HG03135 (cell line): Measurements from ENCODE around the gene KIF16B.

Experiments used
- ATAC-seq: cut with Tn5 transposase; IDR thresholded peaks from one replicate; pipeline ENCODE4 v1.9.1; 2021; ENCODE audit warnings: mild to moderate bottlenecking, moderate library complexity; ENCODE audit not compliant: unreplicated experiment

Gene KIF16B

DNA sequence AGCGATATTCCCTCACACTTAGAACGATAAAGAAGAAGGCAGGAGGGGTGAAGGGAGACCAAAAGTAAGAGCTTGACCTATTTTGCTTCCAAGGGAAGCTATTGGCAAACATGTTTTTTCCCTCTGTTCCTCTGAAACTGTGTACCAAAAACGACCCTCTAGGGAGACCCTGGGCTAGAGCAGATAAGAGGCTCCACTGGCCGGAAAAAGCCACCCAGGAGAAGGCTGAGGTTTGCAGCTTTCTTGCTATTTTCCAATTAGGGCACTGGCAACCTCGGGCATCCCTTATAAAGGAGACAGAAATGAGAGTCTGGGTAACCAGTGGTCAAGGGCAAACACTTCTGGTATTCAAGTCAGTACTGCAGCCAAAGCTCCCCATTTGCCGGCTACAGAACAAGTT is 168.0 kb downstream of the KIF16B start:
- no peak for ATAC-seq

DNA sequence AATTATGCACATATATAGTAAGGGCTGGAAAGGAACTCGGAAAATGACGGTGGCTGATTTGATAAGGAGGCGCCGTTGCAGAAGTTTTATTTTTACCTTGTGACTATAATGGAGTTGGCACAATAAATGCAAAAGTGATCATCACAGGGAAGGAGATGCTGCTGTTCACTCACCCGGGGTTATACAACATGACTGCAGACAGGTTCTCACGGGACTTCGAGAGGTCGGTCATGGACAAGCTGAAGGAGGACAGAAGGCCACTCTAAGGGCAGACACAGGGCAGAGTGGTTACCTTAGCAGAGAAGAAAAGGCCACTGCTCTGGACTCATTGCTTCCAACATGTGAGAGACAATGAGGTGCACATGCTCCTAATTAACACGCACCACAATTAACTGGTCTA is 168.6 kb downstream of the KIF16B start:
- ATAC-seq: no peak

DNA sequence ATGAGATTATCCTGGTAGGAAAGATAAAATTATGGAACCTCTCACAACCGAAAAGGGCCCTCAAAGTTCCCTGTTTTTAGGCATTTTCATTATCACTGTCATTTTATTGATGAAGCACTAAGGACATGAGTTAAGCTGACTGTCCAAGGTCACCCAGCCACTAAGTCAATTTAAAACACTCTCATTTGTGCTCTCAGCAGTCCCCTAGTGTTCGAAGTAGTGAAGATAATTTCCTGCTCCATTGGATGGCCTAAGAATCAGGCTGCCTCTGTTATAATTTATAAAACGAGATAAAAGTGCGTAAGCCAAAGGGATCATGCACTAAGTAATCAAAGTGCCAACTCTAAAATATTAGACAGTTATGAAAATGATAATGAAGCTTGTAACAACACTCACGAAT is 169.1 kb downstream of the KIF16B start:
- ATAC-seq: no peak

DNA sequence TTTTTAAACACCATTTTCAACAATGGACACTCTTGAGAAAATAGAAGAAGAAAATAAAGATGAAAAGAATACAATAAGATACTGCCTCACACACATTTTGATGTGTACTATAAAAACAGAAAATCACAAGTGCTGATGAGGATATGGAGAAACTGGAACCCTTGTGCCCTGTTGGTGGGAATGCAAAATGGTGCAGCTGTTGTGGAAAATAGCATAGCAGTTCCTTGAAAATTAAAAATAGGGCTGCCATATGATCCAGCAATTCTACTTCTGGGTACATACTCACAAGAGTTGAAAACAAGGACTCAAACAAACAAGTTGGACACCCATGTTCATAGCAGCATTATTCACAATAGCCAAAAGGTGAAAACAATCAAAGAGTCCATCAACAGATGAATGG is 173.0 kb downstream of the KIF16B start:
- ATAC-seq: no peak

DNA sequence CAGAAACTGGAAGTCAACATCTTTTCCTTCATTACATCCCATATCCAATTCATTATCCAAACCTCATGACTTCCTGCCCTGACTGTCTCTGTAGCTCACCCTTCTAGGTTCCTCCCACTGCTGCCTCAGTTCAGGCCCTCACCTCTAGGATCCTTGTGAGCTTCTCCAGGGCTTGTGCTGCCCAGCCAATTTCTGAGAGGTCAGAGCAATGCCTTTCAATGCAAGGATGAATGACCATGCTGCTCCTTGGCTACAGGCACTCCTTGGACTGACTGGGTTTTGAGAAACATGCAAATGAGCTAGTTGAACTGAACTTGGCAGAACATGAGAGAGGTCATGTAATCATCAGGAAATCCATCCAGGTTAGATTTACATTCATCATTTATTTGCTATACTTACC is 173.4 kb downstream of the KIF16B start:
- no peak for ATAC-seq

DNA sequence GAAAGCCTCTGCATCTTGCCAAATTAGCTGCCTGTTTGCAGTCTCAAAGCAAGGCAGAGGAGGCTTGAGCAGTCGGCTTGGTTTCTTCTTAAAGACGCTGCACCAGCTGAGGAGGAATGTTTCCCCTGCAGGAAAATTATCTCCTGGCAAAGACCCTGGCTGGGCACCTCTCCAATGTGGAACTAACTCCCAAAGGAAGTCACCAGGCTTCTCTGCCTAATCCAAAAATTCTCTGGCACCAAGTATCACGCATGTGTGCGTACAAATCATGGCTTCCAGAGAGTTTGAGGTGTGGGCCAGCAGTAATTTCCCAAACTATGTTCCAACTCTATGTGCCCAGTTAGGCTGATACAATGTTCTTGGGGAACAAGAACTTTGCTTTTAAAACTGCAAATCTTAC is 176.2 kb downstream of the KIF16B start:
- ATAC-seq: no peak

DNA sequence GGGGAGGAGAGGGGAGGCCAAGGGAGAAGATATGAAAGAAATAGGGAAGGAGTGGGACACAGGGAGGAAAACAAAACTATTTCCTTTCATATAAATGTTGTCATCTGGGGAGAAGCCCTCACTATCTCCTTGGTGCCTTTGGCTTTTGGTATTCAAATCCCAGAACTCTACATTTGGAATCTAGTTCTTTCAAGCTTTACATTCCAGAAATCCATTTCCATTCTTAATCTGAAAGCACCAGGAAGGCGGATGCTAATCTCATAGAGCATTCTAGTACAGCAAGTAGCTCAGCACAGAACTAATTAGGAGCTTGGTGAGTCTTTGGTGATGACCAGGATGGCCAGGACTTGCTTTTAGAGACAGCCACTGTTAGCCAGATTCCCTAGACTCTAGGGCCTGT is 177.9 kb downstream of the KIF16B start:
- ATAC-seq: no peak

DNA sequence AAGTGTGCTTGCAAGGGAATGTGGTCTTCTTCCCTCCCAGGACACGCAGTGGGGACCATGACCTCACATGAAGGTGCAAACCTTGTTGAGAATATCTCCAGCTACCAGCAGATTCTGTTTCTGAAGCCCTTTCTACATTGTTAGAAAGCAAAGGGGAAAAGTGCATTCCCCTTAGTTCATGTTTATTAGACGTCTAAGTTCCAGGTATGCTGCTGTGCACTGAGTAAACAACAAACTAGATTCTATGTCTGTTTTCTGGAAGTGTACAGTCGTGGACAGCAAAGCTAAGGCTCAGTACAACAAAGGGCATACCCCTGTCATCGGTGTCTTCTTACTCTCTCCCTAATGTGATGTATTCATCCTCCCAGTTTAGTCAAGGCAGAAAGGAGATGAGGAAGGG is 178.5 kb downstream of the KIF16B start:
- ATAC-seq: no peak

DNA sequence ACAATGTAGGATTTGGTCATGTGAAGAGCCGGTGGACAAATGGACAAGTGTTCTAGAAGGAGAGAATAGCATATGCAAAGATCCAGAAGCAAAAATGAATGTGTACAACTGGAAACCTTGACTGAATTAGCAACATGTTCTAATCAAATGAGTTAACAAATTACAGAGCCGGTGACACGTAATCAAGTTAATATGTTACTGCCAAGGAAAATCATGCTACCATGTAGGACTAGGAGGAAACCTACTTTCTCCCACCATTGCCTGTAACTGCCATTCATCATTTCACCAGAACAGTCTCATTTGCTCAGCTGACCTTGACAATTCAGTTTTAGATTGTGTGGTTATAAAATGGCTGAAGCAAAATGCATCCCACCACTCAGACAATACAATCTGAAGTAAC is 179.4 kb downstream of the KIF16B start:
- no peak for ATAC-seq

DNA sequence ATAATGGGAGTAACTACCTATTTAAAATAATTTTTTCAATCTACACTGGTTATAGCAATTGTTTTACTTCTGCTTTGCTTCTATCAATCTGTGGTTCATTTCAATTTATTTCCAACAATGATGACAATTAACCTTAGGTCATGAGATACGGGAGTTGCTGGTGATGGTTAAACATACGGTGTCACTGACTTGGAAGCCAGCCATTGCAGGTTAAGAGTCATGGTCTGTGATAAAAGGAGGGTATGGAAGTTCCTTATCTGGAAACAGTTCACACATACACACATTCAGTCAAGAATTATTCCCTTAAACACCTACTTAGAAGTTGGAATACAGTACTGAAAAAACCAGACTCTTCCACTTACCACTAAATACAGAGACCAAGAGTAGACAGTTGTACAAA is 180.0 kb downstream of the KIF16B start:
- no peak for ATAC-seq

DNA sequence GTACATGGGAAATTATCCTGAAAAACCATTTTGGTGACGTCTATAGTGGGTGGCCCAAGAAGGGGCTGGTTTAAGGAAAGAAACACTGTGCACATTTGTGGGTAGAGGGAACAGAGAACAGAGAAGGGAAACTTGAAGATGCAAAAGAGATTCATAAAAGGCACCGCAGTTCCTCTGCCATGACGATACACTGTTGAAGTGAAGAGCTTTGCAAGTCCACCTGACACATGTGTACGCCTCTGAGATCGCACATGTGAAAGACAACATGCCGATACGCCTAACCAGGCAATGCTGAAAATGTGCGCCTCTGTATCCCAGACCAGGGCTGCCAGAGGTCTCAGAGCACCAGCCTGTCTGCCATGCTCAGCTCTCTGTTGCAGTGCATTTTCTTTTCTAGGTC is 180.9 kb downstream of the KIF16B start:
- peak; percentile 97 for ATAC-seq

DNA sequence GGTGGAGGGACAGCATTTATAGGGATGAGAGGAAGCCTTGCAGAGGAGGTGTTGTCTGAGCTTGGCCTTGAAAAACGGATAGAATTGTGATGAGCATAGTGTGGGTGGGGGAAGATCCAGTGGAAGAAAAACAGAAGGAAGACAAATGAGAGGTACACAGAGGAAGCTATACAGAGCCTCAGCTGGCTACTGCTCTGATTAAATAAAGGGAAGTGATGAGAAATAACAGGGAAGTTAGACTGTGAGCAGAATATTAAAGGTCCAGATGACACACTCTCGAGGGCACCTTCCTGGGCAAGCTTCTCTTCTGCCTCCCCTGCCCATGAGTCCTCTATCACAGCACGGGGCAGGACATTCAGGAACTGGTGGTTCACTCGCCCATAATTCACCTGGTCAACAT is 182.3 kb downstream of the KIF16B start:
- no peak for ATAC-seq

DNA sequence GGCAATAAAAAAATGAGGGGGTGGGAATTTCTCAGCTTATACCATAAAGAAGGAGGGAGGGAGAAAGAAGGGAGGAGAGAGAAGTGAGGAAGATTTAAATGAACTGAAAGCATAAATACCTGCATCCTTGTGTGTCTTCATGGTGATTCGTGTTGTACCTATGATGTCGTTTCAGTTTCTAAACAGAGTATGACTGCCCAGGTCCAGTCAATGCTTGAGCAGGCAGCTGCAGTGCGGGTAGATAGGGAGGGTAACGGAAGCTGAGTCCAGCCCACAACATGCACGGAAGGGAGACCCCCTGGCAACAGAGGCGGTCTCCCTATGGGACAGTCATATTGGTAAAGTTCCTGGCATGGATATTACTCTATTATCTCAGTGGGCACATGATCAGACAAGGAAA is 184.5 kb downstream of the KIF16B start:
- no peak for ATAC-seq

DNA sequence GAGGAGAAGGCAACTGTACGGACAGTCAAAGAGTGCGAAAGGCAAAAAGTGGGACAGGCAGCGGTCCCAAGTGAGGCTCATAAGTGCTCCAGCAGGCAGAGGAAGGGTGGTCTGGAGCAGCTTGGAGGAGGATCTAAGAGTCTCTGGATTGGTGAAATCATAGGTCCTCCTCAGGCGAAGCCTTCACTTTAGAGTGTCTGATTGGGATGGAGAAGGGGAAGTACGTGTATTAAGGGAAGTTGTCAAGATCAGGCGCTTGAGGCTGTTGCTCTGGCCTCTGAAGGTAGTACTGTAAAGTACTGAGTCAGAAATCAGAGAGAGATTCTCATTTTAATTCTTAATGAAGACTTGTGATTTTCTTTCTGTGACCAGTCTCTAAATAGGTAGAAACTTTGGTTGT is 185.6 kb downstream of the KIF16B start:
- no peak for ATAC-seq

DNA sequence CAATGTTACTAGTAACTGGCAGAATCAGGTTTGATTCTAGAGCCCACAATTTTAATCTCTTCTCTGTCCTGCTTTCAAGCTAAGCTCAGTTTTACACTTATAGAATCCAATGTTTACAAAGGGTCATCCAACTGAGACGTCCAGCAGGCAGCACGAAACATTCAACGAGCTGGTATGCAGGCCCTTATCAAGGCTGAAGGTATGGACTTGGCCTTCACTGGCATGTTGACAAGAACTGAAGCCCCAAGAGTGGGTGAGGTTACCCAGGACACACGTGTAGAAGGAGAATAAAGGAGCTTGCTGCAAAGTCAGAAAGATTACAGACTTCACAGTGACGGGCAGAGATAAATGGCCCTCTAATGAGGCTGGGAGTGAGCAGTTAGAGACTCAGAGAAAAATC is 187.4 kb downstream of the KIF16B start:
- ATAC-seq: no peak

DNA sequence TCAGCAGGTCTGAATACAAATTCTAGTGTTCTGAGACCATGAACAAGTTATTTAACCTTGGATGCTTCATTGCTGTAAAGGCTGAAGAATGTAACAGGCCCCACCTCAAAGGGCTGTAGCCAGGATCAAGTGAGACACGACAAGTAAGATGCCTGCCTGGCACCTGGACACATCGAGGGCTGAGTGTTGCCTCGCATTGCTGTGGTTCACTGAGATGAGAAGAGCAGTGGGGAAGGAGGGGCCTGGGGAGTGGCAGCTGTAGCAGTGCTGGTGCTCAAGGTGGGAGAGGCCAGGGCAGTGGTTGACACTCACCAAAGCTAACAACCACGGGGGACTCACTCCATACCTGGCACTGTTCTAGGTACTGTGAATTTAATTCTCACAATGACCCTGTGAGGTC is 187.8 kb downstream of the KIF16B start:
- no peak for ATAC-seq

DNA sequence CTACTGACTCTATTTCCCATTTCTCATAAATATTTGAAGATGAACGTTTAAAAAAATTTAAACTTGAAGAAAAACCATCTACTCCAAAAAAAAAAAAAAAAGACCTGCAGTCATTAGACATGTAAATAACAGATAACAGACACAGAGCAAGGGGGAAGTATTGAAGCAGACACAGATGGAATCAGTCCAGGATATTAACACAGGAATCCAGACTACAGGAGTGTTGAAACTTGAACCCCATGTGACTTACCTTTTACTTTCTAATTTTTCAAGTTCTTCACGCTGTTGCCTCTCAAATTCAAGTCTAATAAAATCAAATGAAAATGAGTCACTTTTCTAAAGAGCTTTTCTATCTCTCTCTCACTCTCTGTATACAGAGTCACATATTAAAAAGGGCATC is 191.8 kb downstream of the KIF16B start:
- no peak for ATAC-seq

DNA sequence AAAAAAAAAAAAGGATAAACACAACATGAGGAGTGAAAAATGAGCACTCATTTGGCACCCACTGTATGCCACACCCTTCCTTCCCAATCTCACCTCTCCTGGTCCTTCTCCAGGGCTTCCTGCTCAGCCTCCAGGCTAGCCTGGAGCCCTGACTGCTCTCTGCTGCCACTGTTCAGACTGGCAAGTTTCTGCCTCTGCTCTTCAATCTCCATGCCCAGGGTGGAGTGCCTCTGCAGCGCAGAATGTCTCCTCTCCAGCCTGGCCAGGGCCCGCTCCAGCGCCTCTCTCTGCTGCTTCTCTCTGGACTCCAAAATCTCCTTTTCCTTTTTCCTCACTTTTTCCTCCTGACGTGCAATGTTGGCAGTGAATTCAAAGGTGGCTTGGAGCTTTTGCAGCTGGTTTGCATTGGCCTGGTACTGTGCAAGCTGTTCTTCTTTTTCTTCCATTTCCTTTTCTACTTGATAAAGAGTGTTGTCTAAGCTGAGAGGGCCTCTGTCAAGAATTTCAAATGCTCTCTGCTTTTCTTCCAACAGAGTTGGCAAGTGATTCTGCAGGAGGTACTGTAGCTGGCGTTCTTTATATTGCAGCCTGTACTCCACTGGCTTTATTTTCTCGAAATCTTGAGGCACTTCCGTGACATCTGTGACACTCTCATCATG is 194.4 kb downstream of the KIF16B start:
- ATAC-seq: no peak

DNA sequence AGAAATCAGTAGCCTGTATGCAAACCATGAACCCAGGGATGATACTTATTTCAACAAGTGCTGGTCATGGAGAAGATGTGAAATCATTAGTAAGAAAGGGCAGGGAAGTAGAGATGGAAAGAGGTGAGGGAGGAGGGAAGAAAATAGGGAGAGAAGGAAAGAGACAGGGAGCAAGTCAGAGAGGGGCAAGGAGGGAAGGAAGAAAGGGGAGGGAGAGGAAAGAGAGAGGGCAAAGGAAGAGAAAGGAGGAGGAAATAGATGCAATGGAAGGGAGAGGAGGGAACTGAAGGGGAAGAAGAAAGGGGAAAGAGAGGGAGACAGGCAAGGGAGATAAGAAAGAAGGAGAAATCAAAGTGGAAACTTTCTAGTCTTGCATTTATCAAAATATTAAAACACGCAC is 195.1 kb downstream of the KIF16B start:
- ATAC-seq: no peak

DNA sequence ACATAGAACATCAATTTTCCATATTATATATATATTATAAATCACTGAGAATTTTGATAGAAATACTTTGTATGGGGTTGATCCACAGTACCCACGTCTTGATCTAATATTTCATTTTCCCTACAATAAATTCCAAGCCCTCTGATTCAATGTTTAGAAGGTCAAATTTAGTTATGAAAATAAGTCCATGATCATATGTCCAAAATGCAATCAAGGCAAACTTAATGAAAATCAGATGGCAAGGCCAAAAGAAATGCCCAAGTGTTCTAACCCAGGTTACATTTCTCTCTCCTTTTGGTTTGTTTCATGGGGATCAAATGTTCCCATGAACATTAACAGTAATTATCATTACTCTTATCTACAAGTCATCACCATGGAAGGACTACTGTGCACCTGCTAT is 203.8 kb downstream of the KIF16B start:
- ATAC-seq: no peak

DNA sequence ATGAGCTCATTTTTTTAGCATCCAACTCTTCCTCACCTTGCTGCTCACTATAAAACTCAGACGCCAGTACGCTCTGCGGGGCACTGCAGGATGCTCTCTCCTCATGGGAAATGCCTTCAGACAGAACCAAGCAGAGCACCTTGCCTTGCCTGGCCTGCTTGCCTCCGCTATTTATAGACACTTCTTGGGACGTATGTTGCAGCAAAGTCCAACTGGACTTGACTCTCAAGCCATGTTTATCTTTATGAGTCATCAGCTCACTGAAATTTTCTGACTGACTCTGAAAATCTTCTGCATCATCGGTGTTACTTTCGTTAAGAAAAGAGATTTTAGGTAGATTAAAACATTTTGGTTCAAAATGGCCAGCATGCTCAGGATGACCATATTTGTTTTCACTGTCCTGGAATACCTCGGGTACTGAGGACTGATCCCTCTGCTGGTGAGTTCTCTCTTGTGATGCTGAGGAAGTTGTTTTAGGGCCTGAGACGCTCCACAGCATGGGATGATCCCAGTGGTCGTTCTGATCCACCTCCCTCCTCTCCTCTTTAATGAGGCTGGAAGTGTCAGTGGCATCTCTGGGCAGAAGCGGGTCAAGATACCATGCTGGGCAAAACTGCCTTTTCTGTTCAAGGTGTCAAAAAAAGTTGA is 204.5 kb downstream of the KIF16B start:
- no peak for ATAC-seq

DNA sequence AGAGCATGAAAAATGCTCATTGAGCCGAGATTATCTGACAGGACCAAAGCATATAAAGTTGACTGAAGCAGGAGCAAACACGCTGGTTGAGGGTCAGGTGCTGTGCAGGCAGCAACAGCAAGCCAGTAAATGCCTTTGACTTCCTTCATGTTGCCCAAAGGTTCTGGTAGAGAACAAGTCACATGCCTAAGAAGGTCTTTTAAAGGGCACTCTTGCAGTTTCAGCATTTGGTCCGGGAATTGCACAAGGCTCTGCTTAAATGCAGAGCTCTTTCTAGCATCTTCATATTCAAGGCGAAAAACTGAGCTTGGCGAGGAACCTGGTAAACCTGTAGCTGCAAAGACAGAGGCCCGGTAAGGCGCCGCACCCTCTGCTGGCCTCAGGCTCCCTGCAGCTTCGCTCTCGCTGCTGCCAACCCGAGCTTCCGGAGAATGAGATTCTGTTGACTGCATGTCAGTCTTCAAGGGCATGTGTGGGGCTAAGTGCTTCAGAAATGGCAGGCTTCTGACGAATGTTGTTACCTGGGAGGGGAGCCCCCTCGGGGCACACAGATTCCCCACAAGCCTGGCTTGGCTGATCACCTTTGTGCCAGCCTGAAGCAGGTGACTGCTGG is 205.2 kb downstream of the KIF16B start:
- ATAC-seq: no peak

DNA sequence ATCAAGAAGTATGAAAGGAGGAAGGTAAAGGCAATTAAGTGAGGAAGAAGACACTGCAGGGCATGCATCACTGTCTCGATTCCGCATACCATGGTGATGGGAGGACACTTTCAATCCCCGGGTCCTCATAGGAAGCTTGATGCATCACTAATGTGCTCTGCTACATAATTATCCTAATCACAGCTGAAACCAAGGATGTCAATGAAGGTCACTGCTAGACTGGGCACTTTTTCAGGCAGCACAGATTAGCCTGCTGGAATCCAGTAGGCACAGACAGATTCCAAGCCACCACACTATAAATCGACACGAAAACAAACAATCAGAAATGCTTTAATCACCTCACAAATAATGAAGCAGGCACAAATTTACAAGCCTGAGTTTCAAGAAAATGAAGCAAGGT is 206.7 kb downstream of the KIF16B start:
- ATAC-seq: no peak
